MV-4-11 (cell line): ENCODE data around the gene PTGS1.
A peak's percentile ranks its signal among the peaks of the same experiment; 100 is the strongest.
"Not testable (repeated sequence)": the region's sequence is repeated elsewhere in the genome, so short reads cannot be mapped to it uniquely, and the experiment has no call there.

ENCODE experiments used
- DNase-seq: peaks from one replicate; lab custom pipeline; 2025; lab: John Stamatoyannopoulos, UW

The PTGS1 gene

GRCh38 chr9:122347348-122348287 lies 23.2 kb upstream of the PTGS1 start:
- DNase-seq: no peak

- DNase-seq: no peak
These were observed 22.5 kb upstream of the PTGS1 start for GRCh38 chr9:122348288-122348777.

DNA sequence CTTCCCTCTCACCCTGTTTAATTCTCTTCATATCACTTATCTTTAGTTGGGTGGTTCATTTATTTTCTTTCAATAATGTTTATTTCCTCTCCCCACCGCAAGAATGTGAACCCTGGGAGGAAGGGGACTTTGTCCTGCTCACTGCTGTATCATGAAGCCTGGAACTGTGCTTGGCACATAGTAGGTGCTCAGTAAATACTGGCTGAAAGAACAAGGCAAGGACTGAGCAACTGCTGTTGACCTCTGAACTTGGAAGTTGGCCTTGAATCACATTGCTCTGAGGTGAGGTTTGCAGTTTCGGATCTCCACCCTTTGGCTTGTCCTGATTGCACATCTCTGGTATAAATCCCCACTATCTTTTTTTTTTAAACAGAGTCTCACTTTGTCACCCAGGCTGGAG lies 22.0 kb upstream of the PTGS1 start:
- no peak for DNase-seq

- DNase-seq: no peak
These were observed 21.6 kb upstream of the PTGS1 start for GRCh38 chr9:122349201-122349600.

DNA sequence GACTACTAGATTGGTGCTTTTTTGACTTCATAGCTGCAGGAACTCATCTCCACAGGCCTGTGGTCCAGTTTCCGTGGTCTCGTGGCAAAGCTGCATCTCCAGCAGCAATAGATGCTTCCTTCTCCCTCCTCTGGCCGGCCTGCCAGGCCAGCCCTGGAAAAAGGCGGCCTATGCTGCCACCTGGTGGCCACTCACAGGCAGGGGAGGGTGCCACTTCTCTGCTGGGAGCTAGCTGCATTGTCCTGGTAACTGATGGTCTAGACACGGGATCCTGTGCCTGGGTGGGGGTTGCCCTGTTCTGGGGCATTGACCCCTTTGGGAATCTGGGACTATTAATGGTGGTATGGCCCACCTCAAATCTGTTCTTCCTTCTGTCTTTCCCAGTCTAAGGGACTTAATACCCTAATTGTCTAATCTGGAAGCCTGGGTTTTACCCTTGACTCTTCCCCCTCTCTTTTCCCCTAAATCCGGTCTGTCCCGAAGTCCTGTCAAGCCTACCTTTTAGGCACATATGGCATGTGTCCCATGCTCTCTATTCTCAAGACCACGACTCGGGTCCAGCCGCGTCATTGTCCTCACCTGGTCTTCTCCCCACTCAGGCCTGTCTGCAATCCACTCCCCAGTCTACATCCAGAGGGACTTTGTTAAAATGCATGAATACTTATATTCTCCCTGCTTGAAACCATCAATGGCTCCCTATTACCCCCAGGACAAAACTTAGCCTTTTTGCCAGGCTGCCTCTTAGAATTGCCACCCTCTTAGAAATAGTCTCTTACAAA lies 20.1 kb upstream of the PTGS1 start:
- DNase-seq: peak; percentile 68

DNA sequence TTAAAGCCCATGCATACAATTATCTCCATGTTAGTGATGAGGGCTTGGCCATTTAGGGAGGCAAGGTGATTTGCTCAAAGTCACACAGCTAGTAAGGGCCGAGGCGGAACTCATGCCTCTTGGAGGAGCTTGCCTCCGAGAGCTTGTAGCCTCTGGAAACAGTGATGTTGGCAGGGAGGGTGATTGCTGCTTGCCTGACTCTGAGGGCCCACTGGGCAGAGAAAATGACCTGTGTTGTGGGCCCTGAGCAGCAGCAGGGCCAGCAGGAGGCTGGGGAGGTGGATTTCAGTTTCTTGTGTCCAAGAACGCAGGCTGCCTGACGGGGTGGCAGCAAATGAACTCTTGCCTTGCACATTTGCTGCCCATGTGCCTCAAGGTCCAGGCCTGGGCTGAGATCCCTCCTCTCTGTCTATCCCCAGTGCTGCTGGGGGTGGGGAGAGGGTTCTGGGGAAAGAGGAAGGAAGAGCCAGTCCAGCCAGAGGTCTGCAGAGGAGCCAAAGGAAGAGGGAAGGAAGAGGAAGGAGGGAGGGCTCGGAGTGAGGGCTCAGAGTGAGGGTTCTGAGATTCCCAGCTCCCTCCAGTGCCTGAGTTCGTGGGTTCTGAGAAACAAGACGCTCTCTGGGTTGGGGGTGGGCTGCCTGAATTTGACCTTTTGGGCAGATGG lies 16.2 kb upstream of the PTGS1 start:
- DNase-seq: no peak

DNA sequence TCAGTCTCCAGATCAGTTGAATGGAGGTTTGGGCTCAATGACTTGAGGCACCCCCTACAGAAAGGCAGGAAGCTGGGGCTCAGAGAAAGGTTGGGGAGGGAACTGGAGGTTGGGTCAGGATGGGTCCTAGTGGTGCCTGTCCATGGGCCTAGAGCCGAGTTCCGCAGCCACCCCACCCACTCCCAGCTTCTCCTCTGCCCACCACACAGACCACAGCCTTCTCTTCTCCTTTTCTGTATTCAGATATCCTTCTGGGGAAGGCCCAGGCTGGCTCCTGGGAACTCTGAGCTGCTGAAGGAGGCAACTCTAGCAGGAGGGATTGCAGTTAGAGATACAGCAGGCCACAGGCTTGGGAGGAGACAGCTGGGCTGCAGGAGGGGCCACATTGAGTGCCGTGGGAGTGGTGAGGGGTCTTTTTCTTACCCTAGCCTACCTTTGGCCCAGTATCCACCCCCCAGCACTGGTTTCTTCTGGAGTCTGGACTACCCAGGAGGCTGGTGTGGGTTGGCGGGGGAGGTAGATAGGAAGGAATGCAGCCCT lies 15.4 kb upstream of the PTGS1 start:
- no peak for DNase-seq

DNA sequence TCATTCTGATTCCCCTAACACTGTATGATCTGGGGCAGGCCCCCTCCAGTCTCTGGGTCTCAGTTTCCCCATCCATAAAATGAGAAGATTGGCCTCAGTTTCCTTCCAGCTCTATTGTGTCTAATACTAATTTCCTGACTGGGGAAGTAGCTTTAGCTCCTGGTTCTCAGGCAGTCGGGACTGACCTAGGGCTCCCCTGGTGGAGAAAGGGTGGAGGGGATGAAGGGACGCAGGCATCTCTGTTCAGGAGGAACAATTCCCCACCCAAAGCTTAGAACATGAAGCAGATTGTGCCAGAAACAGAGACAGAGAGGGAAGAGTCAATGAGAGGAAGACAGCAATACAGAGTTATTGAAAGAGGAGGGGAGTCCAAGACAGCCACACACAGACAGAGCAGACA lies 14.2 kb upstream of the PTGS1 start:
- DNase-seq: no peak

DNA sequence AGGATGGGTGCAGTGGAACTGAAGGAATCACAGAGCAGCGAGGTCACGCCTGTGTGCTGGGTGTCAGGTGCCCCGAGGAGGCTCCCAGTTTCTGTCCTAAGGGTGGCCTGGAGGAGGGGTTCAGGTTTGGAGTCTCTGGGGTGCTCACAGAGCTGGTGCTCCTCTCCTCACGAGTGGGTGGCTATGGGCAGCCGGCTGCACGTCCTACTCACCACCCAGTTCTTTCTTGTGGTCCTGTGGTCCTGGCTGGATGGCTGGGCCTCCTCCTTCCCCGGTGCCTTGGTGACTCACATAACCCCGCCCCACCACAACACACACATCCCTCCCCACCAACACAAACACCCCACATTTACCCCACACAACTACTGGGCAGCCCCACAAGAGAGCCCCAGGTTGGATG lies 9.9 kb upstream of the PTGS1 start:
- no peak for DNase-seq

GRCh38 chr9:122363131-122363530 lies 7.7 kb upstream of the PTGS1 start:
- DNase-seq: not testable (repeated sequence)

DNA sequence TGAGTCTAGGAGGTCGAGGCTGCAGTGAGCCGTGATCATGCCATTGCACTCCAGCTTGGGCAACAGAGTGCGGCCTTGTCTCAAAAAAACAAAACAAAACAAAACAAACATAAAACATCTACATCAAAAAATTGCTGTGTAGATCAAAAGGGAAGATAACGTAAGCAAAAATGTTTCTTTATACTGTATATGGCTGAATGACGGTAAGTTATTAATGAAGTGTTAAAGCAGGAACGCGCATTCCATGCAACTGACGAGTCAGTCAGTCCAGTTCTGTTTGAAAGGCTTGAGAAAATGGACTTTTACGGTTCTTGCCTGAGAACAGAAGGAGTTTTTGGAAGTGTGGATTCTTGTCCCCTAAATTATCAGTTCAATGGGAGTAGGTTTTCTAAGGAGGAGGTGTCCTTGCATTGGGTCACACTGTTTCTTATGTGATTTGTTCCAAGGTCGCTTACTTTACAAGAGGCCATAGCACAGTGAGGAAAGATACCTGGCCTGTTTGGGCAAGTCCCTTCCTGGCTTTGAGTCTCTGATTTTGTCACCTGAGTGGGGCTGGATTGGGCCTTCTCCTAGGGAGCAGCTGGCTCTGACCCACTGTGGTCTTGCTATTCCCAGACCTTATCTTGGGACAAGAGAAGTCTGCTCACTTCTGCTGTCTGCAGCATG lies 6.6 kb upstream of the PTGS1 start:
- no peak for DNase-seq

DNA sequence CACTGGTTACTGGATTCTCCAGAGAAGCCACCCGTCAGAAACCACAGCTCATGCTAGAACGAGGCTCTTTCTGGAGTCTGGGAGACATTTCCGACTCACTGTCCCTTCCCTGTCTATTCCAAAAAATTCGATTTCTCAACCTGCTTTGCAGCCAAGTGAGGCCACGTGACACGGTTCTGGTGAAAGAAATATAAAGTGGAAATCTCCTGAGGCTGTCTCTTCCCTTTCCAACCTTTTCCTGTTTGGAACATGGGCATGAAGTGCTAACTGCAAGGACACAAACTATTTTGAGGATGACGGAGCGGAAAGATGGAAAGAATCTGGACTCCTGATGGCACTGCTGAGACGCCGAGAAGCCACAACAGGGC lies 6.1 kb upstream of the PTGS1 start:
- DNase-seq: no peak

DNA sequence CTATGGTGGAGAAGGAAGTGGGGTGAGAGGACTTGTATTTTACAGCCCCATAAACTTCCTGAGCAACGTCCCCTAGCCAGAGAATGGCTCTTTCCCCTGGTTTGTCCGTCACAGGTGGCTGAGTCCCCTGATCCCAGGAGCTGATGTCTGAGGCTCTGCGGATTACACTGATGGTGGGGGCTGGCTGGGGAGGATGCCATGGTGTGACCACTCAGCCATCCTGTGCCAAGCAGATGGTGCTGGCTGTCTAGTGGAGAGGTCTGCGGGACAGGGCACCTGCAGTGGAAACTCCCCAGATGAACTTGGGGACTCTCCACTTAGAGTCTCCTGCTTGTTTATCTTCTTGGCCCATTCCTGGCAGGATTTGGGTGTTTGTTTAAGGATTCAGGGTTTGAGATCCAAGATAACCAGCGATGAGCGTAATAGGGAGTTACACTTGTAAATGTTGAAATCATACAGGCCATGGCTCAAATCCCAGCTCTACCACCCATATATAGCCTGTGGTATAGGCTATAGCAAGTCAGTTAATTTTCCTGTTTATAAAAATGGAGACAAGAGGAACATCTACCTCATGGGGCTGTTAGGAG lies 4.7 kb upstream of the PTGS1 start:
- DNase-seq: no peak

DNA sequence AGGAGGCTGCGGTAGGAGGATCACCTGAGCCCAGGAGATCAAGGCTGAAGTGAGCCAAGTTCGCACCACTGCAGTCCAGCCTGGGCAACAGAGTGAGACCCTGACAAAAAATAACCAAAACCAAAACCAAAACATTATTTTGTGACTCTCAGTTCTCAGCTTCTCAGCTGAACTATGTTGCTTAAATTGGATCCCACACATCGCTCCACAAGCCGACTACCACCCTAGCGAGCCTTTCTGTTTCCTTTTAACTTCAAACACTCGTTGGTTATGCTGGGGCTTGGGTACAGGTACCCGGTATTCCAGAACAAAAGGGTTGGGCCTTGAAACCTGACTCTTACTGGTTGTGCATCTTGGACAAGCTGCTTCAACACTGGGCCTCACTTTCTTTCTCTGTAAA lies 3.8 kb upstream of the PTGS1 start:
- no peak for DNase-seq

- no peak for DNase-seq
These were observed 2.9 kb upstream of the PTGS1 start for GRCh38 chr9:122367774-122368460.

- DNase-seq: no peak
These were observed 2.2 kb upstream of the PTGS1 start for GRCh38 chr9:122368642-122369041.

- peak; percentile 79 for DNase-seq
These were observed 521 bp upstream of the PTGS1 start for GRCh38 chr9:122370303-122370702.

DNA sequence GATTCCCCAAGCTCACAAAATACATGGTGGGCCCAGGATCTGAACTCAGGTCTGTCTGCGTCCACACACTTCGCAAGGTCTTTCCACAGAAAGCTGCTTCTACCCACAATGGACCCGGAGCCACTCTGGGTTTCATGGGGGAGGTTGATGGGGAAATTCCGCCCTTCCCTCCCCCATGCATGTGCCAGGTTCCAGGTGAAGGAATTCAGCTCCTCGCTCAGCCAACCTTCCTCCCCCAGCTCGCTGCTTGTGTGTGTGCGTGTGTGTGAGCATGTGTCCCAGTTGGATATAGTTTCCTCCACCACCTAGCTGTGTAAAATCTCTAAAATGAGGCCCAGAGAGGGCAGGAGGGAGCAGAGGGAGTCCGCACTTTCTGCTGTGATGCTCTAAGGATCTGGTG lies 1.0 kb downstream of the PTGS1 start:
- no peak for DNase-seq

DNA sequence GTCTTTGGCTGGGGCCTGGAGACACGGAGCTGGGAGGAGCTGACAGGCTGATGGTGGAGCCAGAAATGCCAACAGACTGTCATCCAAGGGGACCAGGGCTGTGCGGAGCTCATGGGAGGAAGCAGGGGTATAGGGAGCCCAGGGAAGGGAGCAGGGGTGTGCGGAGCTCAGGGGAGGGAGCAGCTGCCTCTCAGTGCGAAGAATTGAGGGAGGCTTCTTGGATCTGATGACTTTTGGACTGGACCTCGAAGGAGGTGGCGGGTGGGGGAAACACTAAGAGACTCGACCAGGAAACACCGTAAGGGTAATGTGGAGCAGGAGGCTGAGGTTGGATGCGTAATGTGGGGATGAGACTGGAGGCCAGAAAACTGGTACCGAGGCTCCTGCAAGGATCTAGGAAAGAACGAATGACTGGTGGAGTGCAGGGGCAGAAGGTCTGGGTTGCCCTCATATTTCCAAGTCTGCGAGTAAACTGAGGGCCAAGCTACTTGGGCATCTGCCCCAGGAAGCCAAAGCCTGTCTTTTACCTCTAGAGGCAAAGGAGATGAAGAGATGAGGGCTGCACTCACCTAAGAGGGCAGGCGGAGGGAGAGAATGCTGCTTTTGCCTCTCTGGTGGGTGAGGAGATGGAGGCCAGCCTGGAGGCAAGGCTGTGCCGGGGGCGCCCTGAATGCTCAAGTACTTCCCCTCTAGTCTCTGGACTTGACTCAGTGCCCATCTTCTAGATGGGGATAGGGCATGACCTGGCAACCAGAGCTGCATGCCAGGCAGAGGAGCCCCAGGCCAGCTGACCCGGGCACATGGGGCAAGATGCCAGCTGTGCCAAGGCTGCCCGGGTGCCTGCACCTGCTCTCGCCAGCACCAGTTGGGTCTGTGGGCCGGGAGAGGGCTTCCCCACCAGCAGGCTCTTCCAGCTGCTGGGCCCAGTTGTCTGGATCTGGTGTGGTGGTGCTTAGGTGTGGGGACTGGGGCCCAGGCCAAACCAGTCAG lies 2.3 kb downstream of the PTGS1 start:
- DNase-seq: no peak
